GM06990 (cell line): Measurements from ENCODE around the gene ZNF335.

Experiments
- DNase-seq: peaks from one replicate; pipeline ENCODE4 v3.0.0-alpha.2; 2011; ENCODE audit not compliant: insufficient read length; ENCODE audit errors: extremely low read depth
- H3K27me3 ChIP-seq: replicated peaks from 2 replicates; pipeline ENCODE4 v1.6.0; 2011; ENCODE audit warnings: low read length; ENCODE audit not compliant: control insufficient read depth, insufficient read depth
- H3K36me3 ChIP-seq: 2 replicates; pipeline ENCODE4 v1.5.1; 2011; ENCODE audit warnings: low read length; ENCODE audit not compliant: control insufficient read depth, insufficient read depth
- H3K4me3 ChIP-seq: replicated peaks from 2 replicates; pipeline ENCODE4 v1.5.1; 2011; ENCODE audit warnings: low read depth, mild to moderate bottlenecking, control low read depth, low read length
- CTCF ChIP-seq: IDR thresholded peaks from 2 replicates; pipeline ENCODE4 v1.5.1; 2011; ENCODE audit warnings: low read length, control low read depth, mild to moderate bottlenecking, inconsistent platforms; ENCODE audit not compliant: insufficient read depth, poor library complexity, severe bottlenecking

Gene ZNF335

GRCh38 chr20:45909336-45909808 is 62.6 kb downstream of the ZNF335 start:
- TF ChIP-seq CTCF: no peak
- DNase-seq: no peak
- no peak overlapping the region for H3K4me3 ChIP-seq
- no peaks in the 10 kb centered on the region for H3K27me3 ChIP-seq
- no peaks in the 10 kb centered on the region; the same call in 1 of the 2 replicates for H3K36me3 ChIP-seq

- no peaks in the 10 kb centered on the region; the same call in 1 of the 2 replicates for H3K36me3 ChIP-seq
- no peak for DNase-seq
- no peak overlapping the region for H3K4me3 ChIP-seq
- no peaks in the 10 kb centered on the region for H3K27me3 ChIP-seq
- TF ChIP-seq CTCF: no peak
Measured at GRCh38 chr20:45908084-45908483, 63.9 kb downstream of the ZNF335 start.

- DNase-seq: no peak
- TF ChIP-seq CTCF: no peak
- H3K36me3 ChIP-seq: no peaks in the 10 kb centered on the region; the same call in 1 of the 2 replicates
- no peaks in the 10 kb centered on the region for H3K27me3 ChIP-seq
- H3K4me3 ChIP-seq: no peak overlapping the region
Measured at GRCh38 chr20:45907219-45907948, 64.6 kb downstream of the ZNF335 start.

GRCh38 chr20:45905505-45906079 is 66.4 kb downstream of the ZNF335 start:
- Histone ChIP-seq H3K27me3 (no peaks in the 10 kb centered on the region), H3K36me3 (no peaks in the 10 kb centered on the region; the same call in 1 of the 2 replicates), H3K4me3 (no peak overlapping the region)
- no peak for TF ChIP-seq CTCF
- DNase-seq: no peak

- no peaks in the 10 kb centered on the region for H3K27me3 ChIP-seq
- H3K4me3 ChIP-seq: no peak overlapping the region
- peaks cover under 1% of the 10 kb centered on the region; the same call in 1 of the 2 replicates for H3K36me3 ChIP-seq
- no peak for DNase-seq
- no peak for TF ChIP-seq CTCF
Measured at GRCh38 chr20:45904583-45905504, 67.2 kb downstream of the ZNF335 start.
